Erythroblast (primary cell): ENCODE measurements around the gene CRABP2.

Experiments
- GATA1 ChIP-seq: IDR thresholded peaks from 2 replicates; pipeline ENCODE4 v1.6.1; 2011; ENCODE audit warnings: low read depth, mild to moderate bottlenecking, control low read depth, low read length, moderate library complexity
- POLR2A ChIP-seq: IDR thresholded peaks from 2 replicates; pipeline ENCODE4 v1.6.1; 2011; ENCODE audit warnings: mild to moderate bottlenecking, low read length

- TF ChIP-seq POLR2A: no peak
- no peak for TF ChIP-seq GATA1
These were observed 46.0 kb upstream of the CRABP2 start, which contains the start of gene HDGF for GRCh38 chr1:156751451-156751756.
